HG03432 (cell line): Measurements from ENCODE around the gene UQCC2.

Experiments
- ATAC-seq: cut with Tn5 transposase; IDR thresholded peaks from one replicate; pipeline ENCODE4 v1.9.1; 2021; ENCODE audit warnings: mild to moderate bottlenecking, moderate library complexity; ENCODE audit not compliant: unreplicated experiment

UQCC2 gene

GRCh38 chr6:33708516-33709204 is 2.8 kb downstream of the UQCC2 start:
- no peak for ATAC-seq

DNA sequence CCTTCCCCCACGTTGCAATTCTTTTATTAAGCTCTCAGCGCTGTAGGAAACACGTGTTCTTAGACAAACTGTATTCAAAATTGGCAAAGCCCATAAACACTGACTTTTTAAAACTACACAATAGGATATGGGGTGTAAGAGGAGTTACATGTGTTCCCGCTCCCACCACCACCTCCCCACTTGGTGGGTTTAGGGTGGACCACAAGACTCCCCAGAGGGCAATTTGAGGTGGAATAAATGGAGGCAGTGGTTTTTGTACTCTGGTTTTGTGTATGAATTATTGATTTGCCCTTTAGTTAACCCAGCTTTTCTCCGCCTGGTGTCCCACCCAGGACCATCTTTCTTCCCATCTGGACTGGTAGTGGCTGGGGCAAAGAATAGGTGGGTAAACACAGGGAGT is 3.7 kb downstream of the UQCC2 start:
- ATAC-seq = no peak

GRCh38 chr6:33705955-33706725 is 5.4 kb downstream of the UQCC2 start:
- ATAC-seq = no peak

DNA sequence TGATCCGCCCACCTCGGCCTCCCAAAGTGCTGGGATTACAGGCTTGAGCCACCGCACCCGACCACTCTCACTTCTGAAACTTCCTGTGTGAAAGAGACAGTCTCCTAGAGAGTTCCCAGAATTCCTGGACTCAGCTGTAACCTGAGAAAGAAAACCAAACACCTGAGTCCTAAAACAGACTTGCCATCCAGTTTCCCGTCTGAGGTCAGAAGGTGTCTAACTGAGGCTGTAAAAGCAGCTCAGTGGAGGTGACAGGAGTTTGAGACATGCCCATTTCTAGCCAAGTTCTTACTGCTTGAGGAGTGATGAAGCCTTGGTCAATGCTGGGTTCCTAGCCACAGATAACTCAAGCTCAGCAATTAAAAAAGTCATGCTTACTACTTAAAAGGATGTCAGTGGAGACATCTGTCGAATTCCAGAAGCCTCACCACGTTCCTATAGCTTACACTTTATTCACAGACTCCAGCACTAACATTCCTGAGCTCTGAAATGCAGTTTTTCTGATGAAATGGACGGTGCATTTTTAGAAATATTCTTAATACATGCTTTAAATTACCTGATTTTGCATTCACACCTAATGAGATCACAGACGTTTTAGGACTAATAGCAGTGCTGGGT is 6.1 kb downstream of the UQCC2 start:
- ATAC-seq = no peak

- ATAC-seq = no peak
These were observed 7.1 kb downstream of the UQCC2 start for GRCh38 chr6:33704215-33705066.

GRCh38 chr6:33702345-33702977 is 9.0 kb downstream of the UQCC2 start:
- no peak for ATAC-seq

GRCh38 chr6:33700391-33701050 is 11.0 kb downstream of the UQCC2 start:
- no peak for ATAC-seq

DNA sequence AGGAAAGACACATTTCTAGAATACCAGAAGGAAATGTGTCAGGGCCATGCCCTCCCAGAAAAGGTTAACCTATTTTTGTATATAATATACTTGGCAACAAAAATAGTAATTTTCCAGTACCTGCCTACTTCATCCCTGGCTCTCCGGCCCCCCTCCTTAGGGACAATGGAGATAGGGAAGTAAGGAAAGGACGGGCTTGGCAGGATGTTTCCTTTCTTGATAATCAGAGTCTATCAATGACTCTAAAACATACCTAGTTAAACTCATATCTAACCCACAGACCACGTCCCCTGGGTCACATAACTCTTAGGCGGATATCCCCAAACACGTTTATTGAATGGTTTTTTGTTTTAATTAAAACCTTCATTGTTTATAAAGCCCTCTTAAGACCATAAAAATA is 11.8 kb downstream of the UQCC2 start:
- no peak for ATAC-seq

- ATAC-seq = no peak
These were observed 12.4 kb downstream of the UQCC2 start for GRCh38 chr6:33699131-33699530.

DNA sequence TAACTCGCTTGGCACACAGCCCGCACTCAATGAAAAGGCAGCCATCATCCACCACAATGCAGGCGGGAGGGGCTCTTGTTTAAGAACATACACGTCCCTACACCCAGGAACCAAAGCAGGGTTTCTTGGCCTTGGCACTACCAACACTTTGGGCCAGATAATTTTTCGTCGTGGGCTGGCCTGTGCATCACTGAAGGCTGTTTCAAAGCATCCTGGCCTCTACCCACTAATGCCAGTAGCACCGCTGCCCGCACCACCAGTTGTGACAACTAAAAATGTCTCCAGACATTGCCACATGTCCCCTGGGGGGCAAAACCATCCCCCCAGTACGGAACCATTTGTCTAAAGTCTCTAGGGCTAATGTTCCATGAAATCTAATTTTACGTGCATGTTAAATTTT is 13.0 kb downstream of the UQCC2 start:
- no peak for ATAC-seq

DNA sequence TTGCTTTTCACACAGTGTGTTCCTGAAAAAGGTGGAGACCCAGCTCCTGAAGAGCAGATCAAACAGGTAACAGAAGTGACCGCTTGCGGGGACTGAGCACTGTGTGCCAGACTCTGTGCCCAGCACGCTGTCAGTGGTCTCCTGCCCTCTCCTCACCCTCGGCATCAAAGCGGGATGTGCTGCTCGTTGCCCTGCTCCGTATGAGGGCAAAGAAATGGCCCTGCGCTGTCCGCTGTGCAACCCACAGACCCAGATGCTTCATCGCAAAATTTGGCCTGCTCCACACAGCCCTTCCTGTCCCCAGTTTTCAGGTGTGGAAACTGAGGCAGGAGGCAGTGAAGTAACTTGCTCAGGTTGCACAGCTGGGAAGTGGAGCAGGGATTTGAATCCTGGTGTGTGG is 13.7 kb downstream of the UQCC2 start:
- ATAC-seq = no peak

- no peak for ATAC-seq
These were observed 14.7 kb downstream of the UQCC2 start for GRCh38 chr6:33696548-33697518.

DNA sequence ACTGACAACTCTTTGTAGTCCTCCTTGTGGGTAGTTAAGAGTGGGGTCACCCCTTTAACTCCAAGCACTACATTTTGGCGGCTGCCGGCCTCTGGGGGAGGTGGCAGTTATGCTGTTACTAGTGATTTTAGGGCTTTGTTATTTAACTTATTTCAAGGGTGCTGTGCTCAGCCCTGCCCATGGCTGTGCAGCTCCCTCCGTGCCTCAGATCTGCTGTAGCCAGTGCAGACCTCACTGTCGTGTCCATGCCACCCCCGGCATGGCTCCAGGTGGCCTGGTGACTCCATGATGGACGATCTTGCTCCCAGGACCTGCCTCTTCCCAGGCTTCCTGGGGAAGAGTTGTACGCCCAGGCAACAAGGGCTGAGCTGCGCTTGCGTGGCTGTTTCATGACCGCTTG is 15.4 kb downstream of the UQCC2 start:
- no peak for ATAC-seq

DNA sequence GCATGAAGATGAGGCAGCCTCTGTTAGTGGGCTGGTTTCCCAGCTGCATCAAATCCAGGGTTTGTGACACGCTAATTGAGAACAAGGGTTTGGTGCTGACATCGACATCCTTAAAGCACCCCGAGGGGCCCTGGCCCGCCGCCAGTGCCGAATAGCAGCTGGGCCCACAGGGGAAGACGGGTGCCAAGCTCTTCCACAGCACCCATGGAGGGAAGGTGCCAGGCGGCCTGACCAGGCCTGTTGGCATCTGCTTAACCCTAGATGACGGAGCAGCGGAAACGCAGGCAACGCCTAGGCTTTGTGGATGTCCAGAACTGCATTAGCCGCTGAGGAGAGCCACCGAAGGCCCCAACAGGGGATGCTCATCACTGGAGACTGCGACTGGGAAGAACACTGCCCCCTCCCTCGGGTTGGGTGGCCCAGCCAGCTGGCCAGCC is 16.0 kb downstream of the UQCC2 start:
- ATAC-seq = no peak

- ATAC-seq = no peak
These were observed 16.5 kb downstream of the UQCC2 start for GRCh38 chr6:33694977-33695376.

DNA sequence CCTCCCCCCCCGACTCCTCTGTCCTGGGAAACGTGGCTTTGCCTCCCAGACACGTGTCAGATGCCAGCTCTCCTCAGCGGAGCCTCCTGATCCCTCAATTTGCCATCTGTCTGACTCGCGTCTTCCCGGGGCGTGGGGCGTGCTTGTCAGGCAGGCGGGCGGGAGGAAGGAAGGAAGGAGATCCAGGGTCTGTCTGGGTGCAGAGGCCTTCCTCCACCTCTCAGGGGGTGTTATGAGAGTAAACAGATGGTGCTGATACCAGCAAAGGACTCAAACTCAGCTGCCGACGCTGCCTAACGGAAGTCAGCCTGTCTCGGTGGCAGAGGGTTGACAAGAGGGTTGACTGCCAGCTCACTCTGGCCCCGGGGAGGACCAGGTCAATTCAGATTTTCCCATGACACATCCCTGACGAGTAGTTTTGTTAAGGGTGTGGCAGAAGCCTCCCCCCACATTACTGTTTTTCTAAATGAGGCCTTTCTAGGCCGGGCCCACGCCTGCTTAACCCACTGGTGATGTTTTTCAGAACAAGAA is 17.0 kb downstream of the UQCC2 start:
- ATAC-seq = no peak

GRCh38 chr6:33693186-33694105 is 18.1 kb downstream of the UQCC2 start:
- ATAC-seq = no peak

- ATAC-seq = no peak
These were observed 18.7 kb downstream of the UQCC2 start for GRCh38 chr6:33692760-33693158.
